Measurements from ENCODE around the gene CYS1. TPM values are rescaled to one million over a fixed set of nuclear protein-coding genes. Genes with fewer than 3 reads are reported as not detected.

Gene CYS1
- total RNA-seq, 1 donor from 2014 or later, result 7.3 TPM

- Mint-ChIP-seq H3K36me3 (ENCODE audit: low read depth, unreplicated experiment) (peaks cover 19% of the 10 kb centered on the region), H3K4me1 (ENCODE audit: unreplicated experiment) (peaks cover 12% of the 10 kb centered on the region), H3K27ac (ENCODE audit: unreplicated experiment) (no peak overlapping the region), H3K9me3 (ENCODE audit: unreplicated experiment) (no peaks in the 10 kb centered on the region), H3K4me3 (ENCODE audit: unreplicated experiment) (peak overlapping the region; percentile 69), H3K27me3 (ENCODE audit: unreplicated experiment) (peaks cover 16% of the 10 kb centered on the region)
- peak; percentile 70 for DNase-seq (ENCODE audit: low spot score)
- no peak for TF ChIP-seq CTCF (IDR thresholded peaks at IDR 0.05; ENCODE audit: unreplicated experiment)
Observed at GRCh38 chr2:10043906-10044601, 36.2 kb downstream of the CYS1 start.

- Mint-ChIP-seq H3K27me3 (ENCODE audit: unreplicated experiment) (peaks cover 16% of the 10 kb centered on the region), H3K36me3 (ENCODE audit: low read depth, unreplicated experiment) (peaks cover 19% of the 10 kb centered on the region), H3K4me1 (ENCODE audit: unreplicated experiment) (peaks cover 12% of the 10 kb centered on the region), H3K27ac (ENCODE audit: unreplicated experiment) (peak within 1 kb of the TSS; percentile 72), H3K4me3 (ENCODE audit: unreplicated experiment) (peak within 1 kb of the TSS; percentile 89), H3K9me3 (ENCODE audit: unreplicated experiment) (no peaks in the 10 kb centered on the region)
- TF ChIP-seq CTCF (IDR thresholded peaks at IDR 0.05; ENCODE audit: unreplicated experiment), result no peak
- DNase-seq (ENCODE audit: low spot score), result peak; percentile 79
Observed at GRCh38 chr2:10043256-10043905, 36.8 kb downstream of the CYS1 start, which contains the start of gene KLF11. TSS of gene KLF11 (plus strand) at chr2:10043550. CDS start at chr2:10043717, 167 bp downstream.

- Mint-ChIP-seq H3K9me3 (ENCODE audit: unreplicated experiment) (no peaks in the 10 kb centered on the region), H3K27ac (ENCODE audit: unreplicated experiment) (peak overlapping the region; percentile 72), H3K4me3 (ENCODE audit: unreplicated experiment) (peak overlapping the region; percentile 89), H3K36me3 (ENCODE audit: low read depth, unreplicated experiment) (peaks cover 19% of the 10 kb centered on the region), H3K4me1 (ENCODE audit: unreplicated experiment) (peaks cover 15% of the 10 kb centered on the region), H3K27me3 (ENCODE audit: unreplicated experiment) (peaks cover 18% of the 10 kb centered on the region)
- no peak for TF ChIP-seq CTCF (IDR thresholded peaks at IDR 0.05; ENCODE audit: unreplicated experiment)
- peak; percentile 47 for DNase-seq (ENCODE audit: low spot score)
Observed at GRCh38 chr2:10042301-10043161, 37.7 kb downstream of the CYS1 start.

GRCh38 chr2:10041711-10042110, 38.5 kb downstream of the CYS1 start:
- peaks cover 15% of the 10 kb centered on the region for H3K36me3 Mint-ChIP-seq (ENCODE audit: low read depth, unreplicated experiment)
- peak overlapping the region; percentile 61 for H3K27ac Mint-ChIP-seq (ENCODE audit: unreplicated experiment)
- no peak for DNase-seq (ENCODE audit: low spot score)
- H3K27me3 Mint-ChIP-seq (ENCODE audit: unreplicated experiment), result peaks cover 20% of the 10 kb centered on the region
- peaks cover 16% of the 10 kb centered on the region for H3K4me1 Mint-ChIP-seq (ENCODE audit: unreplicated experiment)
- no peaks in the 10 kb centered on the region for H3K9me3 Mint-ChIP-seq (ENCODE audit: unreplicated experiment)
- TF ChIP-seq CTCF (IDR thresholded peaks at IDR 0.05; ENCODE audit: unreplicated experiment), result no peak
- peak overlapping the region; percentile 49 for H3K4me3 Mint-ChIP-seq (ENCODE audit: unreplicated experiment)

Measured in endothelial cell (in vitro differentiated cells).